Epithelial cell of prostate (primary cell): Measurements from ENCODE around the gene THADA.
A peak's percentile ranks its signal among the peaks of the same experiment; 100 is the strongest.

Source experiments
- DNase-seq: peaks from one replicate; pipeline ENCODE4 v3.0.0-alpha.2; 2011; ENCODE audit warnings: low read depth, low spot score
- H3K27ac ChIP-seq: fragments of 450-650 bp; 2 replicates; pipeline ENCODE4 v1.5.1; 2017; ENCODE audit warnings: mild to moderate bottlenecking

The THADA gene

GRCh38 chr2:43420389-43420801, 175.4 kb downstream of the THADA start:
- peak overlapping the region; percentile 53 for H3K27ac ChIP-seq
- DNase-seq = no peak

GRCh38 chr2:43419876-43420275, 176.0 kb downstream of the THADA start:
- peak overlapping the region; percentile 53 for H3K27ac ChIP-seq
- no peak for DNase-seq

GRCh38 chr2:43419243-43419642, 176.6 kb downstream of the THADA start:
- H3K27ac ChIP-seq = no peak overlapping the region

GRCh38 chr2:43418680-43419079, 177.2 kb downstream of the THADA start:
- no peak overlapping the region for H3K27ac ChIP-seq
- DNase-seq = no peak

More at GRCh38 chr2:43419243-43419642, 176.6 kb downstream of the THADA start:
- no peak for DNase-seq

GRCh38 chr2:43417300-43417699, 178.5 kb downstream of the THADA start:
- DNase-seq = no peak
- no peak overlapping the region for H3K27ac ChIP-seq

- no peak overlapping the region for H3K27ac ChIP-seq
- no peak for DNase-seq
These were observed 180.2 kb downstream of the THADA start for GRCh38 chr2:43415592-43415991.

- H3K27ac ChIP-seq = no peak overlapping the region
- no peak for DNase-seq
These were observed 181.2 kb downstream of the THADA start for GRCh38 chr2:43414586-43415135.

GRCh38 chr2:43414033-43414432, 181.8 kb downstream of the THADA start:
- no peak for DNase-seq
- no peak overlapping the region for H3K27ac ChIP-seq

GRCh38 chr2:43412114-43412753, 183.6 kb downstream of the THADA start:
- H3K27ac ChIP-seq = no peak overlapping the region
- DNase-seq = no peak

- no peak for DNase-seq
- H3K27ac ChIP-seq = no peak overlapping the region
These were observed 185.7 kb downstream of the THADA start for GRCh38 chr2:43410055-43410604.

- no peak overlapping the region for H3K27ac ChIP-seq
- no peak for DNase-seq
These were observed 187.3 kb downstream of the THADA start for GRCh38 chr2:43408407-43409160.

GRCh38 chr2:43407935-43408334, 187.9 kb downstream of the THADA start:
- H3K27ac ChIP-seq = no peak overlapping the region

GRCh38 chr2:43406651-43407279, 189.1 kb downstream of the THADA start:
- H3K27ac ChIP-seq = no peak overlapping the region
- no peak for DNase-seq

More at GRCh38 chr2:43407935-43408334, 187.9 kb downstream of the THADA start:
- DNase-seq = no peak

GRCh38 chr2:43405829-43406228, 190.0 kb downstream of the THADA start:
- no peak for DNase-seq

GRCh38 chr2:43402452-43402937, 193.3 kb downstream of the THADA start:
- no peak for DNase-seq
- no peak overlapping the region for H3K27ac ChIP-seq

More at GRCh38 chr2:43405829-43406228, 190.0 kb downstream of the THADA start:
- no peak overlapping the region for H3K27ac ChIP-seq

- H3K27ac ChIP-seq = no peak overlapping the region
- DNase-seq = no peak
These were observed 193.8 kb downstream of the THADA start for GRCh38 chr2:43402002-43402401.

GRCh38 chr2:43400508-43400907, 195.3 kb downstream of the THADA start:
- no peak overlapping the region for H3K27ac ChIP-seq
- DNase-seq = no peak

GRCh38 chr2:43399515-43400264, 196.1 kb downstream of the THADA start:
- no peak for DNase-seq
- H3K27ac ChIP-seq = no peak overlapping the region

GRCh38 chr2:43399098-43399497, 196.7 kb downstream of the THADA start:
- no peak overlapping the region for H3K27ac ChIP-seq
- no peak for DNase-seq

GRCh38 chr2:43397821-43398220, 198.0 kb downstream of the THADA start:
- H3K27ac ChIP-seq = no peak overlapping the region
- DNase-seq = no peak
